Caco-2 (cell line): ENCODE data around the gene TMED4. TPM values are rescaled to one million over a fixed set of nuclear protein-coding genes. Genes with fewer than 3 reads are reported as not detected.

Source experiments
- BruUV-seq: library from RNA; stranded (reverse); fragments of 400-500 nt; replicated peaks from 2 replicates; lab custom pipeline; 2021; lab: Mats Ljungman, UMichigan
- CTCF ChIA-PET: fragments of 300-600 bp; sonication (Branson Sonifier 250); formaldehyde crosslinking; loops from one replicate; lab custom pipeline; 2022; ENCODE audit warnings: antibody characterized with exemption; lab: Charles Lee
- POLR2A ChIA-PET: fragments of 300-600 bp; sonication (Branson Sonifier 250); formaldehyde crosslinking; loops from one replicate; lab custom pipeline; 2022; ENCODE audit warnings: antibody characterized with exemption; lab: Charles Lee
- DNase-seq, 2 experiments: peaks; one replicate each; pipeline versions ENCODE4 v3.0.0 to v3.0.0-alpha.2; 2020 to 2022
- H3K27me3 ChIP-seq: replicated peaks from 2 replicates; pipeline ENCODE4 v1.6.0; 2011; ENCODE audit warnings: low read length; ENCODE audit not compliant: control insufficient read depth, insufficient read depth
- H3K36me3 ChIP-seq: 2 replicates; pipeline ENCODE4 v1.5.1; 2011; ENCODE audit warnings: low read length; ENCODE audit not compliant: control insufficient read depth, insufficient read depth
- H3K4me1 ChIP-seq: fragments of 250-450 bp; sonication (Bioruptor Pico); 2 replicates; pipeline ENCODE4 v1.5.1; 2020; ENCODE audit warnings: mild to moderate bottlenecking
- H3K4me3 ChIP-seq: 2 replicates; pipeline ENCODE4 v1.5.1; 2011; ENCODE audit warnings: low read depth, mild to moderate bottlenecking, control low read depth, low read length
- H3K9me3 ChIP-seq: fragments of 250-450 bp; sonication (Bioruptor Pico); 2 replicates; pipeline ENCODE4 v1.5.1; 2020; ENCODE audit warnings: mild to moderate bottlenecking, moderate library complexity
- H3K27ac Mint-ChIP-seq: one replicate; pipeline ENCODE4 v1.8.0; 2022; ENCODE audit warnings: mixed read lengths; ENCODE audit not compliant: unreplicated experiment
- H3K27me3 Mint-ChIP-seq: one replicate; pipeline ENCODE4 v1.8.0; 2022; ENCODE audit warnings: mixed read lengths; ENCODE audit not compliant: insufficient read depth, unreplicated experiment
- H3K36me3 Mint-ChIP-seq: one replicate; pipeline ENCODE4 v1.8.0; 2022; ENCODE audit warnings: mild to moderate bottlenecking, mixed read lengths; ENCODE audit not compliant: insufficient read depth, unreplicated experiment
- H3K4me1 Mint-ChIP-seq: one replicate; pipeline ENCODE4 v1.8.0; 2022; ENCODE audit warnings: low read depth, mixed read lengths; ENCODE audit not compliant: unreplicated experiment
- H3K4me3 Mint-ChIP-seq: one replicate; pipeline ENCODE4 v1.8.0; 2022; ENCODE audit warnings: mild to moderate bottlenecking, moderate library complexity, mixed read lengths; ENCODE audit not compliant: unreplicated experiment
- H3K9me3 Mint-ChIP-seq: one replicate; pipeline ENCODE4 v1.8.0; 2022; ENCODE audit warnings: mixed read lengths; ENCODE audit not compliant: unreplicated experiment
- intact Hi-C: fragments of 100-400 bp; cut with micrococcal nuclease; formaldehyde crosslinking; loops from one replicate; pipeline ENCODE4 v1.10.0; 2022; ENCODE audit not compliant: unreplicated experiment
- total RNA-seq: library from RNA; stranded (reverse); gene quantifications from 2 replicates; pipeline ENCODE4 v1.2.3, GENCODE V29; 2022
- TF ChIP-seq, protein P1 (sequence below), 2 experiments: fragments of 200-600 bp in 1 of 2; IDR thresholded peaks; 1 replicate in 1 of 2; 2 replicates in 1 of 2; pipeline versions ENCODE4 v1.5.1 to v1.8.0; 2011 to 2022; ENCODE audit warnings: antibody characterized with exemption in 1 of 2, control low read depth in 1 of 2, inconsistent platforms in 1 of 2, low read depth in 1 of 2, low read length in 1 of 2, mild to moderate bottlenecking in 1 of 2, moderate library complexity in 1 of 2; ENCODE audit not compliant: insufficient read depth in 1 of 2, severe bottlenecking in 1 of 2, unreplicated experiment in 1 of 2

The TMED4 gene
- total RNA-seq, 1 experiment from 2014 or later, result 96.6 TPM

DNA sequence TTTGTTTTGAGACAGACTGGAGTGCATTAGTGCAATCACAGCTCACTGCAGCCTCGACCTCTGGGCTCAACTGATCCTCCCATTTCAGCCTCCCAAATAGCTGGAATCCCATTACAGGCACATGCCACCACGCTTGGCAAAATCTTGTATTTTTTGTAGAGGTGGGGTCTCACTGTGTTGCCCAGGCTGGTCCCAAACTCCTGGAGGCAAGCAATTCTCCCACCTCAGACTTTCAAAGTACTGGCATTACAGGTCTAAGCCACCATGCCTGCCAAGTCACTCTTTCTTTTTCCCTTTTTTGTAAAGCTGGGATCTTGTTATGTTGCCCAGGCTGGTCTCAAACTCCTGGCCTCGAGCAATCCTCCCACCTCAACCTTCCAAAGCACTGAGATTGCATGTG, 32.6 kb downstream of the TMED4 start:
- POLR2A ChIA-PET, result no interaction called here
- H3K4me3 Mint-ChIP-seq, result no peak overlapping the region

DNA sequence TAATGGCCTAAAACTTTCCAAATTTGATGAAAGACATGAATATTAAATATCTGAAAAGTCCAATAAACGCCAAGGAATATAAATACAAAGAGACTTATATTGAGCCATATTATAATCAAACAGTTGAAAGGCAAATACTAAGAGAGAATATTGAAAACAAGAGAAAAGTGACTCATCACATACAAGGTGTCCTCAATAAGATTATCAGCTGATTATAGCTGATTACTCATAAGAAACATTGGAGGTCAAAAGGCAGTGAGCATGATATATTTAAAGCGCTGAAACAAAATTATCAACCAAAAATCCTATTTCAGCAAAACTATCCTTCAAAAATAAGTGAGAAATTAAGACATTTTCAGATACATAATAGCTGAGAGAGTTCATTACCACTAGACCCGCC, 33.1 kb downstream of the TMED4 start:
- Mint-ChIP-seq H3K27ac (no peak overlapping the region), H3K4me3 (no peak overlapping the region), H3K4me1 (peaks cover 14% of the 10 kb centered on the region), H3K27me3 (no peaks in the 10 kb centered on the region), H3K9me3 (no peaks in the 10 kb centered on the region), H3K36me3 (no peaks in the 10 kb centered on the region)
- CTCF ChIA-PET, result no interaction called here
- no peaks in the 10 kb centered on the region for H3K9me3 ChIP-seq
- intact Hi-C loops, result no loop called here
- peaks cover under 1% of the 10 kb centered on the region; the same call in 1 of the 2 replicates for H3K4me1 ChIP-seq
- DNase-seq, result no peak
- POLR2A ChIA-PET, result no interaction called here
- BruUV-seq, result no TSS peak
- no peaks in the 10 kb centered on the region for H3K27me3 ChIP-seq
- TF ChIP-seq, protein P1, sequence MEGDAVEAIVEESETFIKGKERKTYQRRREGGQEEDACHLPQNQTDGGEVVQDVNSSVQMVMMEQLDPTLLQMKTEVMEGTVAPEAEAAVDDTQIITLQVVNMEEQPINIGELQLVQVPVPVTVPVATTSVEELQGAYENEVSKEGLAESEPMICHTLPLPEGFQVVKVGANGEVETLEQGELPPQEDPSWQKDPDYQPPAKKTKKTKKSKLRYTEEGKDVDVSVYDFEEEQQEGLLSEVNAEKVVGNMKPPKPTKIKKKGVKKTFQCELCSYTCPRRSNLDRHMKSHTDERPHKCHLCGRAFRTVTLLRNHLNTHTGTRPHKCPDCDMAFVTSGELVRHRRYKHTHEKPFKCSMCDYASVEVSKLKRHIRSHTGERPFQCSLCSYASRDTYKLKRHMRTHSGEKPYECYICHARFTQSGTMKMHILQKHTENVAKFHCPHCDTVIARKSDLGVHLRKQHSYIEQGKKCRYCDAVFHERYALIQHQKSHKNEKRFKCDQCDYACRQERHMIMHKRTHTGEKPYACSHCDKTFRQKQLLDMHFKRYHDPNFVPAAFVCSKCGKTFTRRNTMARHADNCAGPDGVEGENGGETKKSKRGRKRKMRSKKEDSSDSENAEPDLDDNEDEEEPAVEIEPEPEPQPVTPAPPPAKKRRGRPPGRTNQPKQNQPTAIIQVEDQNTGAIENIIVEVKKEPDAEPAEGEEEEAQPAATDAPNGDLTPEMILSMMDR (IDR thresholded peaks at IDR 0.05; ENCODE audit: insufficient read depth in 1 of 2, low read depth in 1 of 2, low read length in 1 of 2, severe bottlenecking in 1 of 2, unreplicated experiment in 1 of 2), result no peak
- no peak overlapping the region for H3K4me3 ChIP-seq
- no peaks in the 10 kb centered on the region for H3K36me3 ChIP-seq

More for the DNA sequence above, 32.6 kb downstream of the TMED4 start:
- CTCF ChIA-PET, result no interaction called here
- Mint-ChIP-seq H3K36me3 (no peaks in the 10 kb centered on the region), H3K27ac (no peak overlapping the region), H3K9me3 (no peaks in the 10 kb centered on the region), H3K27me3 (no peaks in the 10 kb centered on the region), H3K4me1 (peaks cover 9% of the 10 kb centered on the region)
- Histone ChIP-seq H3K27me3 (no peaks in the 10 kb centered on the region), H3K4me3 (no peak overlapping the region), H3K36me3 (no peaks in the 10 kb centered on the region), H3K9me3 (no peaks in the 10 kb centered on the region), H3K4me1 (no peaks in the 10 kb centered on the region)
- no TSS peak for BruUV-seq
- TF ChIP-seq, protein P1 (IDR thresholded peaks at IDR 0.05; ENCODE audit: insufficient read depth in 1 of 2, low read depth in 1 of 2, low read length in 1 of 2, severe bottlenecking in 1 of 2, unreplicated experiment in 1 of 2), result no peak
- intact Hi-C loops, result no loop called here
- no peak for DNase-seq

DNA sequence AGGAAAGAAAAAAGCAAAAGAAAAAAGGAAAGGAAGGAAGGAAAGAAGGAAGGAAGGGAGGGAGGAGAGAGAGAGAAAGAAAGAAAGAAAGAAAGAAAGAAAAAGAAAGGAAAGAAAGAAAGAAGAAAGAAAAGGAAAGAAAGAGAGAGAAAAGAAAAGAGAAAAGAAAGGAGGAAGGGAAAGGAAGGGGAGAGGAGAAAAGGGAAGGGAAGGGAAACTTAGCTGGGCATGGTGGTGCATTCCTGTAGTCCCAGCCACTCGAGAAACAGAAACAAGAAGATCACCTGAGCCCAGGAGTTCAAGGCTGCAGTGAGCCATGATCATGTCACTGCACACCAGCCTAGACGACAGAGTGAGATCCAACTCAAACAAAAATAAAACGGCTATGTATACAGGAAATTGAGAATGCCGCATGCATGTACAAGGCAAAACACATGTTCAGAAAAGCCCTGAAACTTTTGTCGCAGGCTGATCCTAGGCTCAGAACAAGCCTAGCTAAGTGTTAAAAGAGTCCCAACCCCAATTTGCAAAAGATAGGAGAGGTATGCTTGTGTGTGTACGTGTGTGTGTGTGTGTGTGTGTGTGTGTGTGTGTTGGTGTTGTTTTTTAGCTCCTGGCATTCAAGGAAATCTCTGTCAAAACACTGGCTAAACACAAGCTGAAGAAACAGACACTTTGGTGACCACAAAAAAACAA, 34.3 kb downstream of the TMED4 start:
- H3K27me3 Mint-ChIP-seq, result no peaks in the 10 kb centered on the region
- intact Hi-C loops, result no loop called here
- TF ChIP-seq, protein P1 (IDR thresholded peaks at IDR 0.05; ENCODE audit: insufficient read depth in 1 of 2, low read depth in 1 of 2, low read length in 1 of 2, severe bottlenecking in 1 of 2, unreplicated experiment in 1 of 2), result no peak
- peaks cover 22% of the 10 kb centered on the region for H3K4me1 Mint-ChIP-seq
- DNase-seq, result no peak
- H3K27ac Mint-ChIP-seq, result no peak overlapping the region
- Histone ChIP-seq H3K27me3 (no peaks in the 10 kb centered on the region), H3K4me3 (no peak overlapping the region), H3K36me3 (no peaks in the 10 kb centered on the region), H3K4me1 (peaks cover 11% of the 10 kb centered on the region), H3K9me3 (no peaks in the 10 kb centered on the region)
- ChIA-PET POLR2A (no interaction called here), CTCF (no interaction called here)
- no peaks in the 10 kb centered on the region for H3K9me3 Mint-ChIP-seq
- H3K4me3 Mint-ChIP-seq, result no peak overlapping the region
- BruUV-seq, result no TSS peak
- H3K36me3 Mint-ChIP-seq, result no peaks in the 10 kb centered on the region
